Neuronal stem cell (in vitro differentiated cells): ENCODE measurements around the gene DUSP28.

ENCODE experiments used
- DNase-seq: peaks from one replicate; pipeline ENCODE4 v3.0.0-alpha.2; 2013; ENCODE audit warnings: low spot score
- H2AFZ ChIP-seq: one replicate; pipeline ENCODE4 v1.6.1; 2013; ENCODE audit warnings: mild to moderate bottlenecking, low read length, inconsistent platforms
- H2AK5ac ChIP-seq: 2 replicates; pipeline ENCODE4 v1.6.1; 2013; ENCODE audit warnings: low read depth, mild to moderate bottlenecking, inconsistent platforms, low read length, moderate library complexity, mixed read lengths
- H2BK120ac ChIP-seq: 2 replicates; pipeline ENCODE4 v1.6.1; 2013; ENCODE audit warnings: low read depth, mild to moderate bottlenecking, inconsistent platforms, low read length, moderate library complexity, mixed read lengths
- H2BK12ac ChIP-seq: one replicate; pipeline ENCODE4 v1.6.1; 2013; ENCODE audit warnings: low read length, inconsistent platforms
- H2BK15ac ChIP-seq: 2 replicates; pipeline ENCODE4 v1.6.1; 2013; ENCODE audit warnings: mild to moderate bottlenecking, low read length, inconsistent platforms, mixed read lengths
- H2BK5ac ChIP-seq: one replicate; pipeline ENCODE4 v1.6.1; 2013; ENCODE audit warnings: inconsistent platforms, mild to moderate bottlenecking, low read length, moderate library complexity
- H3K14ac ChIP-seq: one replicate; pipeline ENCODE4 v1.6.1; 2013; ENCODE audit warnings: low read length, inconsistent platforms
- H3K18ac ChIP-seq: 2 replicates; pipeline ENCODE4 v1.6.1; 2013; ENCODE audit warnings: low read length, inconsistent platforms
- H3K23ac ChIP-seq: 2 replicates; pipeline ENCODE4 v1.6.1; 2013; ENCODE audit warnings: low read depth, mild to moderate bottlenecking, mixed read lengths, low read length, inconsistent platforms; ENCODE audit not compliant: poor library complexity
- H3K27ac ChIP-seq: replicated peaks from 3 replicates; pipeline ENCODE4 v1.5.1; 2013; ENCODE audit warnings: low read length, inconsistent platforms
- H3K27me3 ChIP-seq, 3 experiments: 2 replicates each; pipeline ENCODE4 v1.6.1; 2013; ENCODE audit warnings: low read length in 3 of 3, mild to moderate bottlenecking in 2 of 3, inconsistent platforms in 1 of 3, low read depth in 1 of 3, mixed read lengths in 1 of 3, moderate library complexity in 1 of 3; ENCODE audit not compliant: control insufficient read depth in 3 of 3, insufficient read depth in 3 of 3
- H3K36me3 ChIP-seq, 2 donors: replicated peaks in 1 of 2; 2 replicates each; pipeline ENCODE4 v1.6.1; 2013; ENCODE audit warnings: low read length in 2 of 2; ENCODE audit not compliant: control insufficient read depth in 2 of 2, insufficient read depth in 2 of 2
- H3K4ac ChIP-seq: 2 replicates; pipeline ENCODE4 v1.6.1; 2013; ENCODE audit warnings: inconsistent platforms, mild to moderate bottlenecking, low read length, moderate library complexity
- H3K4me1 ChIP-seq, 2 donors: 1 replicate in 1 of 2; 2 replicates in 1 of 2; pipeline ENCODE4 v1.6.1; 2013; ENCODE audit warnings: low read length in 2 of 2, low read depth in 1 of 2; ENCODE audit not compliant: control insufficient read depth in 2 of 2, insufficient read depth in 1 of 2
- H3K4me2 ChIP-seq: one replicate; pipeline ENCODE4 v1.6.1; 2013; ENCODE audit warnings: mild to moderate bottlenecking, low read length, inconsistent platforms; ENCODE audit not compliant: insufficient read depth, poor library complexity, severe bottlenecking
- H3K4me3 ChIP-seq, 2 donors: 2 replicates each; pipeline ENCODE4 v1.5.1; 2013; ENCODE audit warnings: low read length in 2 of 2, mild to moderate bottlenecking in 2 of 2, inconsistent platforms in 1 of 2, moderate library complexity in 1 of 2
- H3K79me1 ChIP-seq: one replicate; pipeline ENCODE4 v1.6.1; 2013; ENCODE audit warnings: low read depth, mild to moderate bottlenecking, inconsistent platforms, low read length, moderate library complexity
- H3K9ac ChIP-seq: one replicate; pipeline ENCODE4 v1.6.1; 2013; ENCODE audit warnings: mild to moderate bottlenecking, low read depth, low read length, inconsistent platforms; ENCODE audit not compliant: poor library complexity
- H3K9me3 ChIP-seq, 2 donors: replicated peaks in 1 of 2; 2 replicates each; pipeline versions ENCODE3 to v1.6.1; 2013; ENCODE audit warnings: low read length in 2 of 2, mild to moderate bottlenecking in 2 of 2, inconsistent platforms in 1 of 2, low read depth in 1 of 2, mixed read lengths in 1 of 2, moderate library complexity in 1 of 2; ENCODE audit not compliant: control insufficient read depth in 2 of 2, insufficient read depth in 1 of 2
- H4K8ac ChIP-seq: one replicate; pipeline ENCODE4 v1.6.1; 2013; ENCODE audit warnings: low read depth, mild to moderate bottlenecking, inconsistent platforms, low read length, moderate library complexity
- H4K91ac ChIP-seq: one replicate; pipeline ENCODE4 v1.6.1; 2013; ENCODE audit warnings: low read length, low read depth, mild to moderate bottlenecking, inconsistent platforms; ENCODE audit not compliant: poor library complexity
- WGBS, 2 donors: extraction: QIAGEN DNeasy Blood & Tissue Kit; methylation state at CpG; one replicate each; pipeline ENCODE4 v1.1.7; 2013; ENCODE audit warnings: missing lambda C conversion rate in 2 of 2, mixed read lengths in 1 of 2; ENCODE audit not compliant: insufficient read length in 2 of 2, insufficient replicate concordance in 1 of 2; ENCODE audit errors: extremely low coverage in 2 of 2; 5-methylcytosine and 5-hydroxymethylcytosine counted together

DUSP28 gene

GRCh38 chr2:240573071-240573515 is 12.9 kb downstream of the DUSP28 start:
- Histone ChIP-seq H3K27ac (no peak overlapping the region), H3K4me3 (no peak overlapping the region), H3K4me1 (peaks cover 5 to 8% of the 10 kb centered on the region in 2 donors), H2AFZ (no peak overlapping the region), H3K36me3 (peaks cover 4 to 35% of the 10 kb centered on the region in 2 donors), H3K27me3 (peaks cover 0 to 16% (median 5%) of the 10 kb centered on the region in 3 experiments), H3K4ac (no peak overlapping the region), H4K91ac (no peak overlapping the region), H3K18ac (no peak overlapping the region), H2BK120ac (no peak overlapping the region), H3K4me2 (no peak overlapping the region), H3K9me3 (no peaks in the 10 kb centered on the region), H3K79me1 (peaks cover 2% of the 10 kb centered on the region), H4K8ac (no peak overlapping the region), H3K14ac (no peak overlapping the region), H2BK15ac (no peak overlapping the region), H2BK5ac (no peak overlapping the region), H2BK12ac (peak overlapping the region; percentile 10), H3K23ac (peak overlapping the region; percentile 37), H3K9ac (no peak overlapping the region), H2AK5ac (no peak overlapping the region)
- no CpG with 5 or more reads among the region's 20 CpGs for WGBS, 2 donors
- DNase-seq = no peak

- H3K9me3 ChIP-seq = no peaks in the 10 kb centered on the region
Observed at GRCh38 chr2:240573516-240574385, 13.6 kb downstream of the DUSP28 start.

GRCh38 chr2:240574386-240575100 is 14.4 kb downstream of the DUSP28 start:
- Histone ChIP-seq H3K9ac (no peak overlapping the region), H3K4me2 (no peak overlapping the region), H3K36me3 (peaks cover 8 to 38% of the 10 kb centered on the region in 2 donors), H3K4me1 (peaks cover under 1 to 2% of the 10 kb centered on the region in 2 donors), H3K9me3 (no peaks in the 10 kb centered on the region), H3K18ac (no peak overlapping the region), H3K27me3 (peaks cover 0 to 6% (median 0%) of the 10 kb centered on the region in 3 experiments), H2AFZ (no peak overlapping the region), H3K14ac (no peak overlapping the region), H2BK12ac (no peak overlapping the region), H3K4me3 (no peak overlapping the region), H4K91ac (no peak overlapping the region), H3K27ac (no peak overlapping the region), H3K4ac (no peak overlapping the region), H2AK5ac (no peak overlapping the region), H2BK5ac (no peak overlapping the region), H4K8ac (no peak overlapping the region), H3K23ac (peak overlapping the region; percentile 55), H2BK15ac (no peak overlapping the region), H2BK120ac (no peak overlapping the region), H3K79me1 (peaks cover 5% of the 10 kb centered on the region)
- WGBS, 2 donors = no CpG with 5 or more reads among the region's 21 CpGs
- DNase-seq = no peak

More at GRCh38 chr2:240573516-240574385, 13.6 kb downstream of the DUSP28 start:
- Histone ChIP-seq H2AFZ (no peak overlapping the region), H3K79me1 (peaks cover 2% of the 10 kb centered on the region), H3K4me2 (no peak overlapping the region), H3K4ac (no peak overlapping the region), H2AK5ac (no peak overlapping the region), H2BK5ac (no peak overlapping the region), H3K4me1 (peaks cover 5 to 8% of the 10 kb centered on the region in 2 donors), H3K9ac (peak overlapping the region; percentile 21), H3K27me3 (peaks cover 0 to 14% (median 5%) of the 10 kb centered on the region in 3 experiments), H2BK15ac (no peak overlapping the region), H2BK12ac (peak overlapping the region; percentile 10), H4K8ac (no peak overlapping the region), H2BK120ac (no peak overlapping the region), H3K36me3 (peaks cover 8 to 38% of the 10 kb centered on the region in 2 donors), H4K91ac (no peak overlapping the region), H3K27ac (no peak overlapping the region), H3K14ac (peak overlapping the region; percentile 21), H3K23ac (no peak overlapping the region), H3K4me3 (peak overlapping the region in 1 of 2 donors; percentile 56), H3K18ac (no peak overlapping the region)
- WGBS, 2 donors = no CpG with 5 or more reads among the region's 37 CpGs
- DNase-seq = no peak
